ENCODE results near the gene TET3.

GRCh38 chr2:73984922-73985307 is 205 bp downstream of the TET3 start:
- TF ChIP-seq GATA2 (IDR thresholded peaks at IDR 0.05; ENCODE audit: low read depth, low read length) (no peak), GATA3 (IDR thresholded peaks at IDR 0.05; ENCODE audit: low read depth, low read length) (no peak)

All from SH-SY5Y (cell line).